BJ (cell line): Measurements from ENCODE around the gene CLSTN3. TPM values are rescaled to one million over a fixed set of nuclear protein-coding genes. Genes with fewer than 3 reads are reported as not detected.

Experiments
- CTCF ChIA-PET: fragments of 350-600 bp; formaldehyde crosslinking; extraction: SDS; loops from one replicate; lab custom pipeline; 2021; ENCODE audit warnings: antibody characterized with exemption, inconsistent platforms; lab: Yijun Ruan, JAX
- POLR2A ChIA-PET: fragments of 300-600 bp; sonication (Branson Sonifier 250); formaldehyde crosslinking; extraction: SDS; loops from one replicate; lab custom pipeline; 2021; ENCODE audit warnings: antibody characterized with exemption; lab: Charles Lee
- DNase-seq: peaks from one replicate; pipeline ENCODE4 v3.0.0-alpha.2; 2011; ENCODE audit warnings: low read depth
- H3K27me3 ChIP-seq: 2 replicates; pipeline ENCODE4 v1.6.0; 2011; ENCODE audit warnings: low read length; ENCODE audit not compliant: control insufficient read depth, insufficient read depth
- H3K36me3 ChIP-seq: 2 replicates; pipeline ENCODE4 v1.5.1; 2011; ENCODE audit warnings: low read length; ENCODE audit not compliant: control insufficient read depth, insufficient read depth
- H3K4me3 ChIP-seq: 2 replicates; pipeline ENCODE4 v1.5.1; 2011; ENCODE audit warnings: low read depth, mild to moderate bottlenecking, control low read depth, low read length
- polyA plus RNA-seq: library from polyadenylated mRNA; depleted of rRNA; stranded (reverse); fragments of >200 nt; gene quantifications from 2 replicates; pipeline ENCODE4 v1.2.3, GENCODE V29; 2011
- TF ChIP-seq, protein P1 (sequence below): IDR thresholded peaks from 2 replicates; pipeline ENCODE4 v1.5.1; 2011; ENCODE audit warnings: low read depth, mild to moderate bottlenecking, control low read depth, inconsistent platforms, low read length, moderate library complexity; ENCODE audit not compliant: insufficient read depth

The CLSTN3 gene
- polyA plus RNA-seq, 1 experiment: 19.2 TPM

DNA sequence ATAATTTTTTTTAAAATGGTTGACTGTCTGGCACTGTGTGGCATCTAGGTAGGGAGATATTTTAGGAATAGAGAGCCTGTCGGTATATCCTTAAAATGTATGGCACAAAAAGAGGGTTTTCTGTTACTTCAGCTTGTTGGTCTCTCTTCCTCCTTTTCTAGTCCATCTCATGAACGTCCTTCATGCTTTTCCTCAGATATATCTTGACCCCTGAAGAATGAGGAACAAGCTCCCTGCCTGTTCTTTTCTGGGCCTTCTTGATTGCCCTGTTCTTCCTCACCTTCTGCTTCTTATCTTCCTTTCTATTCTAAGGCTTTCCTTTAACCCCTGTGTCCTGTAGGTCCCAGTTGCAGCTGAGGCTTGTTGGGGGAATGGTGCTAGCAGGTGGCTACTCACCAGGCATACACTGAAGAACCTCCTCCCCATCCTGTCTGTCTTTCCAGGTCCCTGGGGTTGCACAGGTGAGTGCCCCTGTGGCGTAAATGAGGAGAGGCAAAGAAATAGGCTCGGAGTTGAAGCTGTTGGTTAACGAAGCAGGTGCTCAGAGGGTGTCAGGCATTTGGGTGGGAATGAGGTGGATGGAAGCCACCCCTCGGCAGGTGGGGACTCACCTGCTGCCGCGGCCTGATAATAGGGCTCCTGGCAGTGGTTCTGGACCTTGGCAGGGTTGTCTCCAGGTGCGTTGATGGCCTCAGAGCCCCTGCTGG lies 30.7 kb upstream of the CLSTN3 start:
- ChIA-PET POLR2A (no interaction called here), CTCF (interaction anchor here (1.4 kb wide), 1 partner anchor 14 kb away, joined by 5 read pairs; no protein-coding TSS in a partner anchor)
- TF ChIP-seq, protein P1, sequence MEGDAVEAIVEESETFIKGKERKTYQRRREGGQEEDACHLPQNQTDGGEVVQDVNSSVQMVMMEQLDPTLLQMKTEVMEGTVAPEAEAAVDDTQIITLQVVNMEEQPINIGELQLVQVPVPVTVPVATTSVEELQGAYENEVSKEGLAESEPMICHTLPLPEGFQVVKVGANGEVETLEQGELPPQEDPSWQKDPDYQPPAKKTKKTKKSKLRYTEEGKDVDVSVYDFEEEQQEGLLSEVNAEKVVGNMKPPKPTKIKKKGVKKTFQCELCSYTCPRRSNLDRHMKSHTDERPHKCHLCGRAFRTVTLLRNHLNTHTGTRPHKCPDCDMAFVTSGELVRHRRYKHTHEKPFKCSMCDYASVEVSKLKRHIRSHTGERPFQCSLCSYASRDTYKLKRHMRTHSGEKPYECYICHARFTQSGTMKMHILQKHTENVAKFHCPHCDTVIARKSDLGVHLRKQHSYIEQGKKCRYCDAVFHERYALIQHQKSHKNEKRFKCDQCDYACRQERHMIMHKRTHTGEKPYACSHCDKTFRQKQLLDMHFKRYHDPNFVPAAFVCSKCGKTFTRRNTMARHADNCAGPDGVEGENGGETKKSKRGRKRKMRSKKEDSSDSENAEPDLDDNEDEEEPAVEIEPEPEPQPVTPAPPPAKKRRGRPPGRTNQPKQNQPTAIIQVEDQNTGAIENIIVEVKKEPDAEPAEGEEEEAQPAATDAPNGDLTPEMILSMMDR: no peak
- H3K4me3 ChIP-seq: no peak overlapping the region
- H3K36me3 ChIP-seq: peaks cover 12% of the 10 kb centered on the region
- no peak for DNase-seq
- no peaks in the 10 kb centered on the region for H3K27me3 ChIP-seq

DNA sequence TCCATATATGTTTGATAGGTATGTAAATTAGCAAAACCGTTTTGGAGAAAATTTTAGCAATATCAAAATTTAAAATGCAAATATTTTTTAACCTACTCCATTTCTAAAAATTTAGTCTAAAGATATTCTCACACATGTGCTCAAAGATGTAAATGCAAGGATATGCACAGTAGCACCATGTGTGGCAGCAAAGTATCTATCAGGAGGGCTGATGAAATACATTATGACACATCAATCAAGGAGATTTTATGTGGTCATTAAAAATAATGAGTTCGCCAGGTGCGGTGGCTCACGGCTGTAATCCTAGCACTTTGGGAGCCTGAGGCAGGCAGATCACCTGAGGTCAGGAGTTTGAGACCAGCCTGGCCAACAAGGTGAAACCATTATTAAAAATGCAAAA lies 29.9 kb upstream of the CLSTN3 start:
- Histone ChIP-seq H3K36me3 (peaks cover 12% of the 10 kb centered on the region), H3K4me3 (no peak overlapping the region), H3K27me3 (no peaks in the 10 kb centered on the region)
- no peak for DNase-seq
- CTCF ChIA-PET: interaction anchor here (1.4 kb wide), 1 partner anchor 13 kb away, joined by 5 read pairs; no protein-coding TSS in a partner anchor
- TF ChIP-seq, protein P1: no peak
- POLR2A ChIA-PET: no interaction called here

DNA sequence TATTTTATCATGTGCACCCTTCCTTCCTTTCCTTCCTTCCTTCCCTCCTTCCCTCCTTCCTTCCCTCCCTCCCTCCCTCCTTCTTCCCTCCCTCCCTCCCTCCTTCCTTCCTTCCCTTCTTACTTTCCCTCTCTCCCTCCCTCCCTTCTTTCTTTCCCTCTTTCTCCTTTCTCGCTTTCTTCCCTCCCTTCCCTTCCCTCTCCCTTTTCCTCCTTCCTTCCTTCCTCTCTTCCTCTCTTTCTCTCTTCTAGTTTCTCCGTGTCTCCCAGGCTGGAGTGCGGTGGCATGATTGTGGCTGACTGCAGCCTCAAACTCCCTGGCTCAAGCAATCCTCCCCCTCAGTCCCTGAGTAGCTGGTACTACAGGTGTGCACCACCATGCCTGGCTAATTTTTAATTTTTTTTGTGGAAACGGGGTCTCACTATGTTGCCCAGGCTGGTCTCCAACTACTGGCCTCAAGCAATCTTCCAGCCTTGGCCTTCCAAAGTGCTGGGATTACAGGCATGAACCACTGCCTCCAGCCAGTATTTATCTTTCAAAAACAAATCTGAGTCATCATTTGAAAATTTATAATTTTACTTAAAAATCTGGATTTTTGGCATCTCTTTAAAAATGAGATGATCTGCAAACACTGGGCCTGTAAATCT lies 29.0 kb upstream of the CLSTN3 start:
- no peak for DNase-seq
- POLR2A ChIA-PET: no interaction called here
- no peak overlapping the region for H3K4me3 ChIP-seq
- CTCF ChIA-PET: no interaction called here
- TF ChIP-seq, protein P1: no peak
- H3K27me3 ChIP-seq: no peaks in the 10 kb centered on the region
- peaks cover 12% of the 10 kb centered on the region for H3K36me3 ChIP-seq

DNA sequence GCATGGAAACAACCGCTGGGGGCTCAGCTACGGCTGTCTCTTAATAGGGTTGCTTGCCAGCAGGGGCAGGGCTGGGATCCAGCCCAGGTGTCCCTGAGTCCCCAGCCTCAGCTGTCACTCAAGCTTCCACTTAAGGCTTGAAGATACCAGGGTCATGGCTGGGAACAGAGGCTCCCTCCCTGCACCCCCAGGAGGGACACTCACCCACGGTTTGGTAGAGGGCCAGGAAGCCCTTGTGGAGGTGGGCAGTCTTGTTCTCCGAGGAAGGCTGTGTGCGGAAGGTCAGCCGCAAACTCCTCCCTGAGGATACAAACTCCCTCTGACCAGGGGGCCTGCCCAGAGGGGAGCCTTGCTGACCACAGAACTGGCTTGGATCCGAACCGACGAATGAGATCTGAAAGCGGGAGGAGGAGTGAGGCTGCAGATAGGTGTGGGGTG lies 28.5 kb upstream of the CLSTN3 start:
- no peak overlapping the region for H3K4me3 ChIP-seq
- TF ChIP-seq, protein P1: no peak
- no peak for DNase-seq
- ChIA-PET POLR2A (no interaction called here), CTCF (interaction anchor here (1.4 kb wide), 1 partner anchor 10 kb away, joined by 4 read pairs; no protein-coding TSS in a partner anchor)
- peaks cover 11% of the 10 kb centered on the region for H3K36me3 ChIP-seq
- H3K27me3 ChIP-seq: no peaks in the 10 kb centered on the region

DNA sequence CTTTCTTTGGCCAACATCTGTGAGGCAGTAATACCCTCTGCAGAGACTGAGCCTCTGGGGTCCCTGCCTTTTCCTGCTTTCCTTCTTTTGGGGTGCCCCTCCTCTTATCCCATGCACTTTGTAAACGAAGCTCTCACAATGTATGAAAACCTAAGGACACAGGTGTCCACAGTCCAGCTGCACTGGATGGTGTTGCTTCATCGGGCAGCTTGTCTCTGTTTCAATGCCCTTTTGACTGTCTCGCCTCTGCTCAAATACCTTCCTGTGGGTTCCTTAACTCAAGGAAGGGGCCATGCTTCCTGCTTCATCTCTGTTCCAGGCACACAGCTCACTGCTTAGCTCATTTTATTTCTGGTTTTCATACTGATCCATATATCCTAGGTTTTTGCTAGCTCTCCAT lies 27.6 kb upstream of the CLSTN3 start:
- TF ChIP-seq, protein P1: no peak
- no peak overlapping the region for H3K4me3 ChIP-seq
- ChIA-PET CTCF (interaction anchor here (1.0 to 1.4 kb wide), 4 partner anchors 9 to 165 kb away, joined by 3 to 4 read pairs (median 3); no protein-coding TSS in a partner anchor), POLR2A (no interaction called here)
- DNase-seq: no peak
- H3K27me3 ChIP-seq: no peaks in the 10 kb centered on the region
- H3K36me3 ChIP-seq: peaks cover 12% of the 10 kb centered on the region
